ENCODE measurements around the gene SEPTIN10.

GRCh38 chr2:109500910-109501309 is 112.9 kb downstream of the SEPTIN10 start:
- TF ChIP-seq EZH2 (IDR thresholded peaks at IDR 0.05; ENCODE audit: borderline replicate concordance, insufficient read depth, low read length, poor library complexity, severe bottlenecking) (no peak), CTCF (IDR thresholded peaks at IDR 0.05; ENCODE audit: poor library complexity, severe bottlenecking) (no peak), TAF1 (IDR thresholded peaks at IDR 0.05; ENCODE audit: low read depth) (no peak), REST (IDR thresholded peaks at IDR 0.05; ENCODE audit: borderline replicate concordance) (no peak), POLR2AphosphoS5 (IDR thresholded peaks at IDR 0.05) (no peak)
